ENCODE data around the gene TUBGCP5.

- no peak for TF ChIP-seq CTCF (conservative IDR thresholded peaks at IDR 0.05; ENCODE audit: low read depth, low read length)
- TF ChIP-seq POLR2A (IDR thresholded peaks at IDR 0.05; ENCODE audit: low read depth, low read length): no peak
- no peak for TF ChIP-seq RCOR1 (IDR thresholded peaks at IDR 0.05; ENCODE audit: insufficient replicate concordance, low read length)
- no peak for TF ChIP-seq MAZ (IDR thresholded peaks at IDR 0.05; ENCODE audit: borderline replicate concordance, low read depth, low read length)
- TF ChIP-seq MXI1 (IDR thresholded peaks at IDR 0.05; ENCODE audit: borderline replicate concordance, low read depth, low read length): no peak
- TF ChIP-seq RAD21 (IDR thresholded peaks at IDR 0.05; ENCODE audit: low read length): no peak
- no peak for TF ChIP-seq RFX5 (IDR thresholded peaks at IDR 0.05; ENCODE audit: low read depth, low read length)
- no peak for TF ChIP-seq SMC3 (IDR thresholded peaks at IDR 0.05; ENCODE audit: low read depth, low read length)
- no peak for TF ChIP-seq FOS (IDR thresholded peaks at IDR 0.05; ENCODE audit: low read depth, low read length)
Observed at GRCh38 chr15:22959321-22960101, 79.9 kb downstream of the TUBGCP5 start.

All from IMR-90 (cell line).